Endothelial cell of umbilical vein (primary cell): Measurements from ENCODE around the gene USH2A. TPM values are rescaled to one million over a fixed set of nuclear protein-coding genes. Genes with fewer than 3 reads are reported as not detected.

Source experiments
- BruUV-seq: library from RNA; stranded (reverse); fragments of 400-500 nt; replicated peaks from 2 replicates; lab custom pipeline; 2021; lab: Mats Ljungman, UMichigan
- CTCF ChIA-PET: fragments of 300-600, 350-600 bp; sonication (Branson Sonifier 250); formaldehyde crosslinking; loops from one replicate; lab custom pipeline; 2021; ENCODE audit warnings: antibody characterized with exemption, inconsistent platforms; lab: Charles Lee
- POLR2A ChIA-PET: fragments of 300-600, 350-600 bp; sonication (Branson Sonifier 250); formaldehyde crosslinking; loops from one replicate; lab custom pipeline; 2021; ENCODE audit warnings: antibody characterized with exemption, inconsistent platforms; lab: Charles Lee
- DNase-seq: peaks from one replicate; pipeline ENCODE4 v3.0.0-alpha.2; 2011; ENCODE audit warnings: low read depth, low spot score
- FAIRE-seq: peaks from 2 replicates; lab custom pipeline; 2011; peaks lifted over from hg19 to GRCh38; lab: Jason Lieb, UNC
- H2AFZ ChIP-seq: 2 replicates; pipeline ENCODE4 v1.6.0; 2012; ENCODE audit warnings: low read depth, low read length, control low read depth, inconsistent platforms
- H3K27ac ChIP-seq: 2 replicates; pipeline ENCODE4 v1.5.1; 2011; ENCODE audit warnings: low read depth, mild to moderate bottlenecking, control low read depth, low read length, moderate library complexity; ENCODE audit not compliant: insufficient read depth
- H3K27me3 ChIP-seq, 2 experiments: 2 replicates each; pipeline versions ENCODE4 v1.6.0 to v1.6.1; 2011; ENCODE audit warnings: low read length in 2 of 2, mixed read lengths in 1 of 2; ENCODE audit not compliant: control insufficient read depth in 2 of 2, insufficient read depth in 2 of 2
- H3K36me3 ChIP-seq, 2 experiments: 2 replicates in 1 of 2; 3 replicates in 1 of 2; pipeline ENCODE4 v1.5.1; 2011; ENCODE audit warnings: low read length in 2 of 2, mild to moderate bottlenecking in 1 of 2, moderate library complexity in 1 of 2; ENCODE audit not compliant: control insufficient read depth in 2 of 2, insufficient read depth in 2 of 2; ENCODE audit errors: extremely low read depth in 1 of 2
- H3K4me1 ChIP-seq: 3 replicates; pipeline ENCODE4 v1.5.1; 2011; ENCODE audit warnings: mild to moderate bottlenecking, low read length; ENCODE audit not compliant: control insufficient read depth, insufficient read depth; ENCODE audit errors: extremely low read depth
- H3K4me2 ChIP-seq: 2 replicates; pipeline ENCODE4 v1.6.1; 2011; ENCODE audit warnings: low read length, control low read depth, mixed read lengths; ENCODE audit not compliant: insufficient read depth
- H3K4me3 ChIP-seq, 3 experiments: fragments of 200-600 bp in 1 of 3; sonication (generic), shearing (Covaris generic) in 1 of 3; replicated peaks in 1 of 3; 2 replicates each; pipeline ENCODE4 v1.5.1; 2011 to 2016; ENCODE audit warnings: control low read depth in 3 of 3, low read length in 3 of 3, mild to moderate bottlenecking in 2 of 3, inconsistent platforms in 1 of 3, low read depth in 1 of 3, moderate library complexity in 1 of 3; ENCODE audit not compliant: insufficient read depth in 1 of 3
- H3K79me2 ChIP-seq: 2 replicates; pipeline ENCODE4 v1.6.0; 2012; ENCODE audit warnings: low read length, inconsistent platforms; ENCODE audit not compliant: control insufficient read depth, insufficient read depth
- H3K9ac ChIP-seq: replicated peaks from 2 replicates; pipeline ENCODE3; 2011; ENCODE audit warnings: low read length, control low read depth; ENCODE audit not compliant: insufficient read depth; ENCODE audit errors: extremely low read depth
- H3K9me1 ChIP-seq: replicated peaks from 3 replicates; pipeline ENCODE4 v1.6.0; 2011; ENCODE audit warnings: mild to moderate bottlenecking, low read length; ENCODE audit not compliant: control insufficient read depth, insufficient read depth; ENCODE audit errors: extremely low read depth
- H3K9me3 ChIP-seq: replicated peaks from 2 replicates; pipeline ENCODE4 v1.5.1; 2012; ENCODE audit warnings: low read length, inconsistent platforms; ENCODE audit not compliant: control insufficient read depth, insufficient read depth
- H4K20me1 ChIP-seq: replicated peaks from 2 replicates; pipeline ENCODE3; 2011; ENCODE audit warnings: mild to moderate bottlenecking, low read length; ENCODE audit not compliant: control insufficient read depth, insufficient read depth; ENCODE audit errors: extremely low read depth
- EZH2 ChIP-seq: IDR thresholded peaks from 2 replicates; pipeline ENCODE4 v1.6.1; 2012; ENCODE audit warnings: borderline replicate concordance, low read depth, mild to moderate bottlenecking, moderate library complexity, low read length, inconsistent platforms; ENCODE audit not compliant: severe bottlenecking
- FOS ChIP-seq: IDR thresholded peaks from 2 replicates; pipeline ENCODE4 v1.6.1; 2011; ENCODE audit warnings: mild to moderate bottlenecking, low read length, moderate library complexity, borderline replicate concordance; ENCODE audit not compliant: insufficient read depth
- GATA2 ChIP-seq: IDR thresholded peaks from 2 replicates; pipeline ENCODE4 v1.7.0; 2011; ENCODE audit warnings: low read depth, mild to moderate bottlenecking, moderate library complexity, mixed read lengths, low read length; ENCODE audit not compliant: insufficient read length, insufficient read depth
- JUN ChIP-seq: IDR thresholded peaks from 2 replicates; pipeline ENCODE4 v1.6.1; 2011; ENCODE audit warnings: borderline replicate concordance, low read depth; ENCODE audit not compliant: insufficient read length, insufficient read depth
- MAX ChIP-seq: IDR thresholded peaks from 2 replicates; pipeline ENCODE4 v1.6.1; 2011; ENCODE audit not compliant: insufficient read depth, insufficient read length
- MYC ChIP-seq: IDR thresholded peaks from one replicate; pipeline ENCODE4 v1.6.1; 2011; ENCODE audit warnings: mild to moderate bottlenecking, low read depth, low read length
- POLR2A ChIP-seq: IDR thresholded peaks from 2 replicates; pipeline ENCODE4 v1.6.1; 2012; ENCODE audit warnings: low read depth, mild to moderate bottlenecking, control low read depth, low read length
- POLR2AphosphoS5 ChIP-seq: IDR thresholded peaks from 2 replicates; pipeline ENCODE4 v1.6.1; 2012; ENCODE audit warnings: low read depth, mild to moderate bottlenecking, control low read depth, low read length, moderate library complexity; ENCODE audit not compliant: insufficient read depth
- dilution Hi-C: fragments of 300-500 bp; cut with MboI; formaldehyde crosslinking; loops from one replicate; pipeline ENCODE4 v1.15.0; 2019; ENCODE audit warnings: low sequenced_read_pairs; ENCODE audit not compliant: extremely low pct_ligation_motif_present
- intact Hi-C: fragments of 100-400 bp; cut with micrococcal nuclease; formaldehyde crosslinking; loops from one replicate; pipeline ENCODE4 v1.10.0; 2022
- polyA plus RNA-seq, 4 experiments: library from polyadenylated mRNA; depleted of rRNA in 3 of 4; stranded (reverse) in 3 of 4; unstranded in 1 of 4; fragments of >200 nt; gene quantifications; 2 replicates each; pipeline versions ENCODE4 v1.2.1 to v1.2.3, GENCODE V29; 2011 to 2012; ENCODE audit warnings: missing spikeins in 1 of 4
- total RNA-seq: library from RNA; stranded (reverse); gene quantifications from 2 replicates; pipeline ENCODE4 v1.2.3, GENCODE V29; 2021
- TF ChIP-seq, protein P1 (sequence below), 2 donors: IDR thresholded peaks; 1 replicate in 1 of 2; 2 replicates in 1 of 2; pipeline ENCODE4 v1.5.1; 2011; ENCODE audit warnings: low read length in 2 of 2, mild to moderate bottlenecking in 2 of 2, moderate library complexity in 2 of 2, control low read depth in 1 of 2, inconsistent platforms in 1 of 2, low read depth in 1 of 2; ENCODE audit not compliant: insufficient read depth in 1 of 2; ENCODE audit errors: extremely low read depth in 1 of 2

The USH2A gene
- total and polyA plus RNA-seq, 2 donors (not counting 3 experiments of a cell fraction or from before 2014, with no cell fraction given) = not detected

- CTCF ChIA-PET = no interaction called here
- Histone ChIP-seq H3K9ac (no peak overlapping the region), H3K4me3 (no peak overlapping the region), H3K9me1 (no peaks in the 10 kb centered on the region), H2AFZ (no peak overlapping the region), H3K9me3 (peaks cover 7% of the 10 kb centered on the region), H3K79me2 (no peaks in the 10 kb centered on the region), H3K27me3 (no peaks in the 10 kb centered on the region), H3K4me1 (no peaks in the 10 kb centered on the region), H3K4me2 (no peak overlapping the region), H3K36me3 (no peaks in the 10 kb centered on the region), H3K27ac (no peak overlapping the region), H4K20me1 (no peaks in the 10 kb centered on the region)
- intact Hi-C loops = no loop called here
- BruUV-seq = no TSS peak
- dilution Hi-C loops = no loop called here
- DNase-seq = no peak
- FAIRE-seq = no peak
- POLR2A ChIA-PET = no interaction called here
- TF ChIP-seq MAX (no peak), EZH2 (no peak), FOS (no peak), MYC (no peak), GATA2 (no peak), JUN (no peak), POLR2A (no peak), POLR2AphosphoS5 (no peak)
- TF ChIP-seq, protein P1, sequence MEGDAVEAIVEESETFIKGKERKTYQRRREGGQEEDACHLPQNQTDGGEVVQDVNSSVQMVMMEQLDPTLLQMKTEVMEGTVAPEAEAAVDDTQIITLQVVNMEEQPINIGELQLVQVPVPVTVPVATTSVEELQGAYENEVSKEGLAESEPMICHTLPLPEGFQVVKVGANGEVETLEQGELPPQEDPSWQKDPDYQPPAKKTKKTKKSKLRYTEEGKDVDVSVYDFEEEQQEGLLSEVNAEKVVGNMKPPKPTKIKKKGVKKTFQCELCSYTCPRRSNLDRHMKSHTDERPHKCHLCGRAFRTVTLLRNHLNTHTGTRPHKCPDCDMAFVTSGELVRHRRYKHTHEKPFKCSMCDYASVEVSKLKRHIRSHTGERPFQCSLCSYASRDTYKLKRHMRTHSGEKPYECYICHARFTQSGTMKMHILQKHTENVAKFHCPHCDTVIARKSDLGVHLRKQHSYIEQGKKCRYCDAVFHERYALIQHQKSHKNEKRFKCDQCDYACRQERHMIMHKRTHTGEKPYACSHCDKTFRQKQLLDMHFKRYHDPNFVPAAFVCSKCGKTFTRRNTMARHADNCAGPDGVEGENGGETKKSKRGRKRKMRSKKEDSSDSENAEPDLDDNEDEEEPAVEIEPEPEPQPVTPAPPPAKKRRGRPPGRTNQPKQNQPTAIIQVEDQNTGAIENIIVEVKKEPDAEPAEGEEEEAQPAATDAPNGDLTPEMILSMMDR (IDR thresholded peaks at IDR 0.05; ENCODE audit: extremely low read depth in 1 of 2, insufficient read depth in 1 of 2, low read depth in 1 of 2, low read length in 2 of 2) = no peak
Measured at GRCh38 chr1:216049741-216050430, 373.4 kb downstream of the USH2A start.
